Vagina (tissue), 2 donors: ENCODE measurements around the gene DNAJC12. TPM values are rescaled to one million over a fixed set of nuclear protein-coding genes. Genes with fewer than 3 reads are reported as not detected.

Experiments
- DNase-seq, 2 donors: peaks; one replicate each; pipeline ENCODE4 v3.0.0-alpha.2; 2017; ENCODE audit errors: extremely low spot score in 2 of 2
- H3K27ac ChIP-seq: fragments of 200-600 bp; sonication (generic); one replicate; pipeline ENCODE4 v1.5.1; 2019
- H3K27me3 ChIP-seq: fragments of 200-600 bp; sonication (generic); one replicate; pipeline ENCODE4 v1.5.1; 2019
- H3K36me3 ChIP-seq, 2 donors: fragments of 200-600 bp; sonication (generic); one replicate each; pipeline ENCODE4 v1.5.1; 2017 to 2019
- H3K4me1 ChIP-seq: fragments of 200-600 bp; sonication (generic); one replicate; pipeline ENCODE4 v1.5.1; 2019
- H3K4me3 ChIP-seq, 2 donors: fragments of 200-600 bp; sonication (generic); 1 replicate in 1 of 2; 2 replicates in 1 of 2; pipeline ENCODE4 v1.5.1; 2016 to 2019
- H3K9me3 ChIP-seq: fragments of 200-600 bp; sonication (generic); one replicate; pipeline ENCODE4 v1.5.1; 2019
- CTCF ChIP-seq, 3 experiments: fragments of 450-650 bp in 2 of 3; fragments of 200-600 bp in 1 of 3; sonication (generic) in 1 of 3; IDR thresholded peaks; one replicate each; pipeline ENCODE4 v1.5.1; 2017 to 2019; ENCODE audit warnings: antibody characterized with exemption in 3 of 3, mild to moderate bottlenecking in 2 of 3, moderate library complexity in 2 of 3
- POLR2A ChIP-seq, 2 donors: fragments of 450-650 bp; IDR thresholded peaks; one replicate each; pipeline ENCODE4 v1.6.1; 2017; ENCODE audit warnings: antibody characterized with exemption in 2 of 2, mild to moderate bottlenecking in 2 of 2, moderate library complexity in 2 of 2
- POLR2AphosphoS5 ChIP-seq, 2 donors: sonication (generic); formaldehyde crosslinking; IDR thresholded peaks; one replicate each; pipeline ENCODE4 v1.9.0; 2017; ENCODE audit warnings: antibody characterized with exemption in 2 of 2, mild to moderate bottlenecking in 2 of 2, low read depth in 1 of 2; ENCODE audit not compliant: insufficient read depth in 1 of 2
- intact Hi-C: fragments of 100-400 bp; cut with DNase I; formaldehyde crosslinking; loops from one replicate; pipeline ENCODE4 v1.15.1; 2023
- total RNA-seq: library from RNA; depleted of rRNA; stranded (reverse); fragments of >200 nt; gene quantifications from one replicate; pipeline ENCODE4 v1.2.3, GENCODE V29; 2016

The DNAJC12 gene
- total RNA-seq, 1 donor from 2014 or later = 2.7 TPM

- TF ChIP-seq CTCF (IDR thresholded peaks at IDR 0.05) (no peak), POLR2A (IDR thresholded peaks at IDR 0.05) (no peak), POLR2AphosphoS5 (IDR thresholded peaks at IDR 0.05; ENCODE audit: insufficient read depth in 1 of 2, low read depth in 1 of 2) (no peak)
- intact Hi-C loops = no loop called here
- Histone ChIP-seq H3K36me3 (no peaks in the 10 kb centered on the region), H3K4me3 (no peak overlapping the region), H3K27ac (no peak overlapping the region), H3K27me3 (no peaks in the 10 kb centered on the region), H3K4me1 (no peaks in the 10 kb centered on the region), H3K9me3 (no peaks in the 10 kb centered on the region)
- no peak for DNase-seq
Measured at GRCh38 chr10:67794256-67794655, 43.7 kb downstream of the DNAJC12 start.

GRCh38 chr10:67793313-67793712 lies 44.7 kb downstream of the DNAJC12 start:
- no peaks in the 10 kb centered on the region for H3K4me1 ChIP-seq
- no peaks in the 10 kb centered on the region for H3K9me3 ChIP-seq
- no peaks in the 10 kb centered on the region for H3K27me3 ChIP-seq
- no peak for TF ChIP-seq CTCF (IDR thresholded peaks at IDR 0.05)
- H3K27ac ChIP-seq = no peak overlapping the region
- intact Hi-C loops = no loop called here
- H3K4me3 ChIP-seq = no peak overlapping the region
- no peak for DNase-seq
- H3K36me3 ChIP-seq = no peaks in the 10 kb centered on the region

GRCh38 chr10:67792653-67793052 lies 45.3 kb downstream of the DNAJC12 start:
- Histone ChIP-seq H3K4me3 (no peak overlapping the region), H3K9me3 (no peaks in the 10 kb centered on the region), H3K27me3 (no peaks in the 10 kb centered on the region), H3K36me3 (no peaks in the 10 kb centered on the region), H3K4me1 (no peaks in the 10 kb centered on the region), H3K27ac (no peak overlapping the region)
- intact Hi-C loops = no loop called here
- TF ChIP-seq POLR2AphosphoS5 (IDR thresholded peaks at IDR 0.05; ENCODE audit: insufficient read depth in 1 of 2, low read depth in 1 of 2) (no peak), POLR2A (IDR thresholded peaks at IDR 0.05) (no peak), CTCF (IDR thresholded peaks at IDR 0.05) (no peak)
- DNase-seq = no peak

- Histone ChIP-seq H3K27ac (no peak overlapping the region), H3K9me3 (no peaks in the 10 kb centered on the region), H3K36me3 (no peaks in the 10 kb centered on the region), H3K4me3 (no peak overlapping the region), H3K27me3 (no peaks in the 10 kb centered on the region), H3K4me1 (no peaks in the 10 kb centered on the region)
- TF ChIP-seq POLR2AphosphoS5 (IDR thresholded peaks at IDR 0.05; ENCODE audit: insufficient read depth in 1 of 2, low read depth in 1 of 2) (no peak), POLR2A (IDR thresholded peaks at IDR 0.05) (no peak), CTCF (IDR thresholded peaks at IDR 0.05) (no peak)
- intact Hi-C loops = no loop called here
- no peak for DNase-seq
Measured at GRCh38 chr10:67790534-67791408, 47.2 kb downstream of the DNAJC12 start.

GRCh38 chr10:67789769-67790168 lies 48.2 kb downstream of the DNAJC12 start:
- Histone ChIP-seq H3K4me1 (no peaks in the 10 kb centered on the region), H3K4me3 (no peak overlapping the region), H3K27me3 (no peaks in the 10 kb centered on the region), H3K27ac (no peak overlapping the region), H3K9me3 (no peaks in the 10 kb centered on the region), H3K36me3 (no peaks in the 10 kb centered on the region)
- intact Hi-C loops = loop anchor here (10.0 kb wide), 1 partner anchor 125 kb away; no protein-coding TSS in a partner anchor
- no peak for DNase-seq
- TF ChIP-seq CTCF (IDR thresholded peaks at IDR 0.05) (no peak), POLR2A (IDR thresholded peaks at IDR 0.05) (no peak), POLR2AphosphoS5 (IDR thresholded peaks at IDR 0.05; ENCODE audit: insufficient read depth in 1 of 2, low read depth in 1 of 2) (no peak)
